Activated CD4-positive, alpha-beta T cell treated with anti-CD3 and anti-CD28 coated beads for 4 hours (primary cell): Measurements from ENCODE around the gene GJA8.
A peak's percentile ranks its signal among the peaks of the same experiment; 100 is the strongest.
"Not testable (repeated sequence)": the region's sequence is repeated elsewhere in the genome, so short reads cannot be mapped to it uniquely, and the experiment has no call there.

Source experiments
- DNase-seq, 2 donors: peaks; one replicate each; pipeline ENCODE4 v3.0.0-alpha.2; 2020

GJA8 gene

DNA sequence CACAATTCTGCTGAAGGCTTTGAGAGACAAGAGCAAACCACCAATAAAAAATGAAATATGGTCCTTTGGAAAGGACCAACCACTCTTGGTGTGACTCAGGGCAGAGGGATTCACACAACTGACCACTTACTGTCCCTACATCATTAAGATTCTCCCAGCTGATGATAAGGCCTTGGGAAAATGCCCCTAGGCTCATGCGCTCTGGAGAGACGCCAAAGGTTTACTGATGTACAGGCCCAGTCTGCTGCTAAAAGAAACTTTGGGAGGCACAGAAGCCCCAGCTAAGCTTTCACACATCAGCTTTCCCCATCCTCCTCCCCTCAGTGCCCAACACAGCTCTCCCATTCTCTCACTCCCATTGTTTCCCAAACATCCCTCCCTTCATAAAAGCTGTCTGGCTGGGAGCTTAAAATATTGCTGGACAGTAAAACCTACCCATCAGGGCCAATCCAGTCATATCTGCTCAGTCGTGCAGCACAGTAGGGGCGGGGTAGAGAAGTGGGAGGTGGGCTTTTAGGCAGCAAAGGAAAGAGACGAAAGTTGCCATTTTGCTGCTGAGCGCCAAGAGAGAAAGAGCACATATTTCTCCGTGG lies at the start of gene GJA8:
Gene GJA8 (plus strand): TSS at position 543 of the 593 bp plus-strand sequence. CDS start 5,161 bp downstream, outside the sequence.
- DNase-seq: no peak

DNA sequence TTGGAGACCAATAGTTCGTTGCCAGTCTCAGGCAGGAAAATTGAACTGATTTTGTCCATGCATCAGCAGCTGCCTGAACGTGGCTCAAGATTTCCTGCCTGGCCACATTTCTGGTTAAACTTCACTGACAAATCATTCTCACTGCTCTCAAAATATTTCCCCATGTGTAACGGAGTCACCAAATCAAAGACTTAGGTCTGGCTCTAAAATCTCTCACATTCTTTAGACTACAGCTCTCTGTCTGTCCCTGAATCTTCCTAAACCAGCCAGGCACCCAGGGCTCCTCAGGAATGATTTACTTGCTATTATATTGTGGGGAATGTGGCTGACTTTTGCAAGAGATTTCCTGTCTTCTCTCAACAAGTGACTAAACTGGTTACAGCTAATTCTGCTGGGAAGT lies 49.2 kb upstream of the GJA8 start:
- DNase-seq: no peak

DNA sequence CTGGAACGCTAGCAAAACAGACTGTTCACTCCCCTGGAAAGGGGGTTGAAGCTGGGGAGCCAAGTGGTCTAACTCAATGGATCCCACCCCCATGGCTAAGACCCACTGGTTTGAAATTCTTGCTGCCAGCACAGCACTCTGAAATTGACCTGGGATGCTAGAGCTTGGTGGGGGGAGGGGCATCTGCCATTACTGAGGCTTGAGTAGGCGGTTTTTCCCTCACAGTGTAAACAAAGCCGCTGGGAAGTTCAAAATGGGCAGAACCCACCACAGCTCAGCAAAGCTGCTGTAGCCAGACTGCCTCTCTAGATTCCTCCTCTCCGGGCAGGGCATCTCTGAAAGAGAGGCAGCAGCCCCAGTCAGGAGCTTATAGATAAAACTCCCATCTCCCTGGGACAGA lies 47.6 kb upstream of the GJA8 start:
- DNase-seq: not testable (repeated sequence)

DNA sequence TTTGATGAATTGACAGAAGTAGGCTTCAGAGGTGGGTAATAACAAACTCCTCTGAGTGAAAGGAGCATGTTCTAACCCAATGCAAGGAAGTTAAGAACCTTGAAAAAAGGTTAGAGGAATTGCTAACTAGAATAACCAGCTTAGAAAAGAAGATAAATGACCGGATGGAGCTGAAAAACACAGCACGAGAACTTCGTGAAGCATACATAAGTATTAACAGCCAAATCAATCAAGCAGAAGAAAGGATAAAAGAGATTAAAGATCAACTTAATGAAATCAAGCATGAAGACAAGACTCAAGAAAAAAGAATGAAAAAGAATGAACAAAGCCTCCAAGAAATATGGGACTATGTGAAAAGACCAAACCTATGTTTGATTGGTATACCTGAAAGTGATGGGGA lies 46.6 kb upstream of the GJA8 start:
- DNase-seq: not testable (repeated sequence)

DNA sequence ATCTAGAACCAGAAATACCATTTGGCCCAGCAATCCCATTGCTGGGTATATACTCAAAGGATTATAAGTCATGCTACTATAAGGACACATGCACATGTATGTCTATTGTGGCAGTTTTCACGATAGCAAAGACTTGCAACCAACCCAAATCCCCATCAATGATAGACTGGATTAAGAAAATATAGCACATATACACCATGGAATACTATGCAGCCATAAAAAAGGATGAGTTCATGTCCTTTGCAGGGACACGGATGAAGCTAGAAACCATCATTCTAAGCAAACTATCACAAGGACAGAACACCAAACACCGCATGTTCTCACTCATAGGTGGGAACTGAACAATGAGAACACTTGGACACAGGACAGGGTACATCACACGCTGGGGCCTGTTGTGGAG lies 35.4 kb upstream of the GJA8 start:
- not testable (repeated sequence) for DNase-seq

DNA sequence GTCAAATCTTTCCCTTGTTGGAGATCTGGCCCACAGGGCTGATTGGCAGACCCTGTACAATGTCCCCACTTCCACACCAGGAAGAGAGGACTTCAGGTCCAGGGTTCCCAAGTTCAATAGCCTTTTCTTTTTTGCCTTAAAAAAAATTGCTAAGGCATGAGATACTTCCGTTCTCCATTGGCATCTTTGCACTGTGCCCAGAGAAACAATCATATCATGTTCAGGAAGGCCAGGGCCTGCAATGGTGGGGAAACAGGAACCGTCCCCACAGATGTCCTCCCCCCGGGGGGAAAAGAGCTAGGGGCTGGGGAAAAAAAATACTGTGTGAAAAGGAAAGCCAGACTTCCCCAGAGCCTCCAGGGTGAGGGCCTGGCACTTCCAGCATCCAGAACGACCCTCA lies 24.6 kb upstream of the GJA8 start:
- DNase-seq: no peak

DNA sequence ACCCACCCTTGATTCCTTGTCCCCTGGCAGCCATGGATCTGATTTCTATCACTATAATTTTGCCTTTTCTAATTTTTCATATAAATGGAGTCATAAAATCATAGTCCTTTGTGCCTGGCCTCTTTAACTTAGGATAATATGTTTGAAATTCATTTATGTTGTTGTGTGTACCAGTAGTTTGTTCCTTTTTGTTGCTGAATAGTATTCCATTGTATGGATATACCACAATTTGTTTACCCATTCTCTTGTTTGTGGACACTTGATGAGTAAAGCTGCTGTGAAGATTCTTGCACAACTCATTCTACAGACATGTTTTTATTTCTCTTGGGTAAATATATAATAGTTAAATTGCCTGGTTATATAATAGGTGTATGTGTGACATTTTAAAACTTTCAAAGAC lies 22.7 kb upstream of the GJA8 start:
- DNase-seq: no peak

DNA sequence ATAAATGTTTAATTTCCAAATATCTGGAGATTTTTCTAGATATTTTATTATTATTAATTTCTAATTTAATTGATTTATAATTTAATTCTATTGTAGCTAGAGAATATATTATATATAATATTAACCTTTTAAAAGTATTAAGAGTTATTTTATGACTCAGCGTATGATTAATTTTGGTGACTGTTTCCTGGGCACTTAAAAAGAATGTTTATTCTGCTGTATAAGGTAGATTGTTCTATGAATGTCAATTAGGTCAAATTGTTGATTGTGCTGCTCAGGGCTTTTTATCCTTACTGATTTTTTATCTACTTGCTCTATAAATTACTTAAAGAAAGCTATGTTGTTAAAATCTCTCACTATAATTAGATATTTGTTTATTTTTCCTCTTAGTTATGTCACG lies 20.1 kb upstream of the GJA8 start:
- DNase-seq: no peak

DNA sequence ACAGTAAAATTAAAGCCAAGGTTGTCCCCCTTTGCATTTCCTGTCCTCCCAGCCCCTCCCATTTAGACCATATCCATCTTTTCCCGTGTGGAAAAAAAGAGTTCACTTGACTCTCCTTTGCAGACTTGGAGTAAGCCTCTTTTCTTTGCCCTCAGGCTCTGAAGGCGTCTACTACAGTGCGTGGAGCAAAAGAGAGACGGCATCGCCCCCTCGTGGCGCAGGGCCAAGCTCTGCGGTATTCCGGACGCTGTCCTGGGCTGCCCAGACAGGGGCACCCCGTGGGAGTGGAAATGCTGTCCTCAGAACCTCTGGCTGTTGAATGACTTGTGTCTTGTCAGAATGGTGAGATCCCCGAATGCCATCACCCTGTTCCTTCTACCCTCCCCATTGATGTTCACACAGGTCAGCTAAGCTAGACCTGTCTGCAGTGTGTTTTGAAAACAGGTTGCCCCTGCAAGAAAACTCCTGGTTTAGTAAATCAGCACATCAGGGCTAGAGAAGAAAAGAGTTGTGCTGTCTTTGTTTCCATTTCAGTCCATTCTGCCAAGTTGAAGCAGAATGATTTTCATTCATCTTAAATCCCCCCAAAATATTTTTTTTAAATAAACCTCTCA lies 12.3 kb upstream of the GJA8 start:
- DNase-seq: peak; percentile 31 to 52

DNA sequence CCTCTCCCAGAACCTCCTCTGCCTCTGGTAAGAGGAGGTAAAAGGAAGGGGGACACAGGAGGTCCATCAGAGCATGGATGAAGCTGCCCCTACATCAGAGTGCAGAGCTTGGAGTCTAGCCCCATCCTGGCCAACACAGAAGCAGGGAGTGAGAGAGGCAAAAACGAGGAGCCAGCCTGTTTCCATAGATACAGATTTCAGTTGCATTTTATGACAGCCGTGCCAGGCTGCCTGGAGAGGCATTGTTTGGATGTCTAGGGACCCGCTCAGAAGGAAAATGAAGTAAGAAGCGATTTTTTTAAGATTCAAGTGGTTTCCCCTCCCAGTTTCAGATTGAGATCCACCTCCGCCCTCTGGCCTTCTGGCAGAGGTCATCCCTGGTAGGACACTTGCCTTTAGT lies 11.5 kb upstream of the GJA8 start:
- DNase-seq: no peak

DNA sequence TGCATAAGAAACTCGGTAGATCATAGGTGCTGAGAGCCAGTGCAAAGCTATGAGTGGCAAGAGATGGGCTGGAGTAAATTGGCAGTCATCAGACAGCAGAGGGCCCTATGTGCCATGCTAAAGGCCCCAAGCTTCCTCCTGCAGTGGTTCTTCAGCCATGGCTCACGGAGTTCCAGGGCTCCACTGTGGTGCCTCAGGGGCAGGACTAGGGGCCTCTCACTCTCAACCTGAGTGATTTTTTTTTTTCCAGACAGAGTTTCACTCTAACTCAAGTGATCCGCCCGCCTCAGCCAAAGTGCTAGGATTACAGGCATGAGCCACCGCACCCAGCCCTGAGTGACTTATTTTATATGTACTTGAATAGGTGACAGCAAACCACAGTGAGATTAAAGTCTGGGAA lies 10.4 kb upstream of the GJA8 start:
- no peak for DNase-seq

DNA sequence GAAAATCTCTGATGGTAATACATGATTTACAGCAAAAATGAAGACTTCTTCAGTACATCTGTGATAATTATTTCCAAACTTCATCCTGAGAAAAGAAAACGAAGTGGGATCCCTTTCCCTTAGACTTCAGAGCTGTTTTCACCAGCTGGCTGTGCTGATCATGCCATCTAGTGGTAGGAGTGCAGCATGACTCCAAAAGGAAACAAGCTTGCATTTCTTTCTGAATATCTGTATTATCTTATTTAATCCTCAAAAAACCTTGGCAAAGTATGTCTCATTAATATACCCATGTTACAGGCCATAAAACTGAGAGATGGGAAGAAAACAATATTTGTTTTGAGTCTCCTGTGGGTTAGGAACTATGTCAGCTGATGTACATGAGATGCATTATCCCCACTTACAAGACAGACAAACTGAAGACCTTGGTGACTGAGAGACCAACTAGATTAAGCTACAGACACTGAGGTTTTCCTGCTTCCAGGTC lies 9.8 kb upstream of the GJA8 start:
- DNase-seq: peak; percentile 22 to 27

DNA sequence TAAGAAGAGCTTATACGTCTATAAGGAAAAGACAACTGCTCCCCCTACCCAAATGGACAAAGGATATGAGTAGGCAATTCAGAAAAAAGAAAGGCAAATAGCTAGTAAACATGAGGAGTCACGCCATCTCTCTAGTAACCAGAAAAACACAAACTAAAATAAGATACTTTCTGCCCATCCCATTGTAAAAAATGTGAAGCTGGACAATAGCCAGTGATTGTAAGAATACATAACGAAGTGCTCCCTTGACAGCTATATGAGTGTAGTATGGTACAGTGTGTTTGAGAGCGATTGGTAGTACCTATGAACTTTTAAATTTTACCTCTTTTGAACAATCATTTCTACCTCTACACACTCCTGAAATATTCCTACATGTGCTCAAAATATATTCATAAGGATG lies 7.5 kb upstream of the GJA8 start:
- no peak for DNase-seq

DNA sequence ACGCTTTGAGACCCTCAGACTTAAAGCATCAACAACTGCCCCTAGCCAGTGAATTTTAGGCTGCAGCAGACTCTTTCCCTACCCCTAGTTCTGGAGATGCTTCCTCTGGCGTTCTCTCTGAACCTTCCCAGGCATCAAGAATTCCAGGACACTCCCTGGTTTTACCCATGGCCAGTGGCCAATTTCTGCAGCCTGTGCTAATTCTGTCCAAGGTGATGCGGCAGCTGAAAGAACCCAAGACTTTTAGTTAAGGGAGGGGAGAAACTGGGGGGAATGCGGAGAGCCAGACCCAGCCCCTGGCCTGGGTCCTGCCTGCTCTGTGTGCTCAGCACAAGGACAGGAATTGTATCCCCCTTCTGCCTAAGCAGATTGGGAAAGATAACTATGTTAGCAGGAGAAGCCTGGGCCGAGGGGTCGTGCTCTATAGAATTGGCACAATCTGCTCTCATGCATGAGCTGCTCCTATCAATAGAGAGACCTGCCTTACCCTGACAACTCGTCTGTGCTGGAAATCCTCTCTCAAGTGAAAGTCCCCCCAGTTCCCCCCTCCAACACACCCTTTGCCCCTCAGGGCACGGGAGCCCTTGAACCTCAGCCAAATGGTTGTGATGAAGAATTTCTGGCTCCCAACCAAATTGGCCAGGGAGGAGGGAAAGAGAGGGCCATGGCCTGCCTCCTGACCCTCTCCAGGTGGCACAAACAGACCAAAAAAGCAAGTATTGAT lies 5.4 kb upstream of the GJA8 start:
- DNase-seq: no peak

DNA sequence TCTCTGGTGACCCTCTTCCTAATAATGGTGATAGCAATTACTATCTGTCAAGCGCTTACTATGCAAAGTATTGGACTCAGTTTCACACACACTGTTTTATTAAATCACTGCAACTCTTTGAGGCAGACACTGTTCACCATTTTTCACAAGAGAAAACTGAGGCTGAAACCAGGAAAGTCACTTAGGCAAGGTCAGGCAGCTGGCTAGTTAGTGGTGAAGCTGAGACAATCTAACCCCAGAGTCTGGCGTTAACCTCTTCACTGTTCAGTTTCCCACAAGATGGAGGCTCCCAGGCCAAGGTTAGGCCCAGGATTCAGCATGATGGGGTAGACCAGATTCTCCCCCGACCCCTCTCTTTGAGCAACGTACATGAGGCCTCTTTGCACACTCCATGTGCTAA lies 4.8 kb upstream of the GJA8 start:
- DNase-seq: no peak

DNA sequence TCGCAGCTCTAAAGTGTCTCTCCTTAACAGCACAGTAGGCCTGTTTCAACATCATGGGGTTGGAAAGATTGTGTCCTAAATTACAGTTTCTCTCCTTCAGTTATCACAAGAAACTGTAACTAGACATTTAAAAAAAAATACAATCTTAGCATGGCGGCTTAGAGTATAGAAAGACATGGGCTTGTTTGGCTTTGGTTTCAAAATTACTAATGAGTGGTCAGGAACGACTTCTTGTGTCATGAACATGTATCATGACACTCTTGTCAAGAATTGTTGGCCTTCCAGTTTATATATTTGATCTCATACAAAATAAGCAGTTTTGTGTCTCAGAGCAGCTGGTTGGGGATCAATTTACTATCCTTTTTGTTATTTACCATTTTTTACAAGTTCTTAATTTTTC lies 2.1 kb downstream of the GJA8 start:
- DNase-seq: no peak

DNA sequence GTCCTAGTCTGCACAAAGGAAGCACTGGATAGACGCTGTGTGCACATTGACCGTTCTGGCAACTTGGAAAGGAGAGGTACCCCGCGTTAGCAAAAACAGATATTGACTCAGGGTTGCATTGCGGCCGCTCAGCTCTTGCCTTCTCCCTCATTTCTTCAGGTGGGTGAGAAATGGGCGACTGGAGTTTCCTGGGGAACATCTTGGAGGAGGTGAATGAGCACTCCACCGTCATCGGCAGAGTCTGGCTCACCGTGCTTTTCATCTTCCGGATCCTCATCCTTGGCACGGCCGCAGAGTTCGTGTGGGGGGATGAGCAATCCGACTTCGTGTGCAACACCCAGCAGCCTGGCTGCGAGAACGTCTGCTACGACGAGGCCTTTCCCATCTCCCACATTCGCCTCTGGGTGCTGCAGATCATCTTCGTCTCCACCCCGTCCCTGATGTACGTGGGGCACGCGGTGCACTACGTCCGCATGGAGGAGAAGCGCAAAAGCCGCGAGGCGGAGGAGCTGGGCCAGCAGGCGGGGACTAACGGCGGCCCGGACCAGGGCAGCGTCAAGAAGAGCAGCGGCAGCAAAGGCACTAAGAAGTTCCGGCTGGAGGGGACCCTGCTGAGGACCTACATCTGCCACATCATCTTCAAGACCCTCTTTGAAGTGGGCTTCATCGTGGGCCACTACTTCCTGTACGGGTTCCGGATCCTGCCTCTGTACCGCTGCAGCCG lies 5.4 kb downstream of the GJA8 start:
- no peak for DNase-seq

DNA sequence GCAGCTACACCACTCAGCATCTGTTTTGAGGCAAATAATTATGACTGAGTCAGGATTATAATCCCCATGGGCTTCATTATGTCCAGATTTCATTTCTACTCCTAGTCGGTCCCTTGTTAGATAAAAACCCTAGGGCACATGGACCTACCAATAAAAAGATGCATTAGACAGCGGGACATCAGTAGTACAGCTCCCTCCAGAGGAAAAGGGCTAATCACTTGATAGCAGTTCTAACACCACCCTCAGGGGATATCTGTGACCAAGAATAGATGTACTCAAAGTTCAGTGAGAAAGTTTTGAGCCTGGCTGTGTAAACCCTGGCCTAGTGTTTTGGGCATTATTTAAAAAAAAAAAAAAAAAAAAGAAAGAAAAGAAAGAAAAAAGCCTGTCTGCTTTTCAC lies 10.0 kb downstream of the GJA8 start:
- DNase-seq: no peak

DNA sequence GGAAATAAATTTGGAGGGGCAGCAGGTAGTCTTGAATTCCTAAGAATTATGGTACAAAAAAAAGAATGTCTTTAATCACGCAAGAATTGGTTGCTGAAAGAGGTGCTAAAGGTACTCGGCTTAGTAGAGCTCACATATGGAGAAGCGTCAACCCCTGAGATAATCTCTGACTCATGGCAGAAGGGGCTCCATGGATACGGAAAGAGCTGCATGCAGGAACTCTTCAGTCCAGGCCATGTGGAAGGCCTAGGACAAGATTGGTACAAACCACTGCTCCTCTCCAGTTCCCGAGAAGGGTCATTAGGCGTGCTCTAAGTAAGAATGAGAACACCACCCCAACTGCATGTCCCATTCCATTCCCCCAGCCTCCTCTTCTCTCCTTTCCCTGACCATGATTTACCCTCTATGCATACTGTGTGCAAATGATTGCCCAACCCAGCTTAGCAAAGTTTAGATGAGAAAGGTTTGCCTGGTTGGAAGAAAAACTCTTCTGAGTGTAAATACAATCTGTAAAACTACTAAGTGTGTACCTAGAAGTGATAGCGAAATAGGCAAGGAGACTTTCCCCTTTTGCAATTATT lies 10.9 kb downstream of the GJA8 start:
- no peak for DNase-seq

DNA sequence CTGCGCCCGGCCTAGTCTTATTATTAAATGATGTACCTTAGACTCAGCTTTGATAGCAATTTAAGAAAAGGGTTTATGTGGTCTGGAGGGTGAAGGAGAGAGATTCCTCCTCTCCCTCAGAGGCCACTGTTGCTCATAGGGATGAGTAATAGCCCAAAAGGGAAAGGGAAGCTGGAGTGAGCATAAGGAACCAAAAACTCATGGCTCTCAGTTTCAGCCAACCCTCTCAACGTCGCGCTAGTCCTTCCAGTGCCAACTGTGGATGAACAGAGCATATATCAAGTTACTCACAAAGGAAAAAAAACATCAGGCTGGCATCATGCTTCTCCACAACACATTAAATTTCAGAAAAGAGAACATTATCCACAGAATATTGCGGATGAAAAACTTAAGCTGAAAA lies 17.3 kb downstream of the GJA8 start:
- DNase-seq: no peak

DNA sequence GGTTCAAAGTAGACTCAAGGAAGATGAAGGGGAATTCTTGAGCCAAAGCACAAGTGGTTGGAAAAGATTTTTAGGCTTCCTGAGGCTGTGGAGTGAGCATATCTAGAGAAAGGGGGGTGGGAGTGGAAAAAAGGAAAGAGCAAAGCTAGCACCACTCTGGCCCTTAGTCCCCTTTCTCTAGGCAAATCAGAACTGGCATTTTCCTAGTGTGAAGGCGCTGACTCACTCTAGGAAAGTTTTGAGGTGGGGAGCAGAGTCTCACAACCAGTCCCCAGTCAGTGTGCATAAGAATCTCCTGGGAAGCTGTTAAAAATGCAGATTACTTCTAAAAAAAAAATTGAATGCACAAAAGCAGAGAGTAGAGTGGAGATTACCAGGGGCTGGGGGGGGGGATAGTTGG lies 22.2 kb downstream of the GJA8 start:
- DNase-seq: no peak

DNA sequence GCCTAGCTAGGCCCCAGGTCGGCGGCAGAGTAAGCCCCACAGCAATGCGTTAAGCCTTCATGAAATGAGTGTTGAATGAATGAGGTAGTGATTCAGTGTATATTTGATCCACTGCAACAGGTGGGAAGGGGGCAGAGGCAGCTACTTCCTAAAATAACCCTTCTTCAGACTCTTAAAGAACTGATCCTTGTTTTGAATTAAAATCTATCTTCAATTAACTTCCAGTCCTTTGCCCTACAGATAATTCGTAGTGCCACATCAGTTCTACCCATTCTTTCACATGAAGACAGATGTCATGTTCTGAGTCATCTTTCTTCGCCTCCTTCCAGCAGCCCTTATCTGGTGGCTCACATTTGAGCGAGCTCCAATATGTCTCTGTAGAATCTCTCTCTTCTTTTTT lies 24.6 kb downstream of the GJA8 start:
- DNase-seq: not testable (repeated sequence)

DNA sequence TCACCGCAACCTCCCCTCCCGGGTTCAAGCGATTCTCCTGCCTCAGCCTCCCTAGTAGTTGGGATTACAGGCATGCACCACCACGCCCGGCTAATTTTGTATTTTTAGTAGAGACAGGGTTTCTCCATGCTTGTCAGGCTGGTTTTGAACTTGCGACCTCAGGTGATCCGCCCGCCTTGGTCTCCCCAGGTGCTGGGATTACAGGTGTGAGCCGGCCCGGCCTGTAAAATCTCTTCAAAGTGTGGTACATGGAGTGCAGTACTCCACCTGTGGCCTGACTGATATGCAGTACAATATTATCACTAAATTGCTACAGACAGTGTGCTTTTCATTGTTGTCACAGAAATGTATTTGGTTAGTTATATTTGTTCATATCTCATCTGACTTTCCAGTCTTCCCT lies 25.1 kb downstream of the GJA8 start:
- not testable (repeated sequence) for DNase-seq
